ENCODE measurements around the gene NELFE. TPM values are rescaled to one million over a fixed set of nuclear protein-coding genes. Genes with fewer than 3 reads are reported as not detected.

The NELFE gene
- total RNA-seq, 6 experiments from 2014 or later = 9.3 to 33.8 (median 18.3) TPM

GRCh38 chr6:31919624-31920303, 39.0 kb downstream of the NELFE start:
- Histone ChIP-seq H3K27ac (no peak overlapping the region), H3K4me1 (no peaks in the 10 kb centered on the region)
- WGBS (ENCODE audit: insufficient coverage, low coverage, low lambda C conversion rate, missing lambda C conversion rate) = 84% methylated on average over 3 of the region's 6 CpGs

GRCh38 chr6:31918069-31918720, 40.6 kb downstream of the NELFE start:
- Histone ChIP-seq H3K9me3 (no peaks in the 10 kb centered on the region), H3K4me3 (no peak overlapping the region), H3K27me3 (no peaks in the 10 kb centered on the region), H3K4me1 (no peaks in the 10 kb centered on the region), H3K36me3 (no peaks in the 10 kb centered on the region), H3K27ac (no peak overlapping the region)
- TF ChIP-seq CTCF (IDR thresholded peaks at IDR 0.05) (no peak), POLR2A (IDR thresholded peaks at IDR 0.05) (no peak)
- no peak for ATAC-seq
- no peak for DNase-seq
- intact Hi-C loops (cut with DNase I) = no loop called here
- WGBS (ENCODE audit: insufficient coverage, low coverage, low lambda C conversion rate, missing lambda C conversion rate) = 79% methylated on average over 3 of the region's 8 CpGs

More at GRCh38 chr6:31919624-31920303, 39.0 kb downstream of the NELFE start:
- ATAC-seq (no peak), DNase-seq (no peak)
- no peaks in the 10 kb centered on the region for H3K9me3 ChIP-seq
- H3K36me3 ChIP-seq = no peaks in the 10 kb centered on the region
- no peaks in the 10 kb centered on the region for H3K27me3 ChIP-seq
- no peak for TF ChIP-seq POLR2A (IDR thresholded peaks at IDR 0.05)
- TF ChIP-seq CTCF (IDR thresholded peaks at IDR 0.05) = no peak
- intact Hi-C loops (cut with DNase I) = no loop called here
- H3K4me3 ChIP-seq = no peak overlapping the region

- Histone ChIP-seq H3K4me1 (no peaks in the 10 kb centered on the region), H3K9me3 (no peaks in the 10 kb centered on the region), H3K27me3 (no peaks in the 10 kb centered on the region), H3K36me3 (no peaks in the 10 kb centered on the region), H3K4me3 (no peak overlapping the region), H3K27ac (no peak overlapping the region)
- 80% methylated on average over 6 of the region's 6 CpGs for WGBS (ENCODE audit: insufficient coverage, low coverage, low lambda C conversion rate, missing lambda C conversion rate)
- DNase-seq (no peak), ATAC-seq (no peak)
- TF ChIP-seq CTCF (IDR thresholded peaks at IDR 0.05) (no peak), POLR2A (IDR thresholded peaks at IDR 0.05) (no peak)
- intact Hi-C loops (cut with DNase I) = no loop called here
Observed at GRCh38 chr6:31915756-31916155, 43.0 kb downstream of the NELFE start.

- no peak for ATAC-seq
- TF ChIP-seq CTCF (IDR thresholded peaks at IDR 0.05) (no peak), POLR2A (IDR thresholded peaks at IDR 0.05) (no peak)
Observed at GRCh38 chr6:31915351-31915750, 43.4 kb downstream of the NELFE start.

More at GRCh38 chr6:31915351-31915750, 43.4 kb downstream of the NELFE start:
- DNase-seq = no peak
- intact Hi-C loops (cut with DNase I) = no loop called here
- no peak overlapping the region for H3K4me3 ChIP-seq
- no peaks in the 10 kb centered on the region for H3K9me3 ChIP-seq
- no peaks in the 10 kb centered on the region for H3K4me1 ChIP-seq
- H3K27ac ChIP-seq = no peak overlapping the region
- H3K36me3 ChIP-seq = no peaks in the 10 kb centered on the region
- no peaks in the 10 kb centered on the region for H3K27me3 ChIP-seq

Data from right lobe of liver (tissue), 6 donors.